ENCODE data around the gene TMEM263.

DNA sequence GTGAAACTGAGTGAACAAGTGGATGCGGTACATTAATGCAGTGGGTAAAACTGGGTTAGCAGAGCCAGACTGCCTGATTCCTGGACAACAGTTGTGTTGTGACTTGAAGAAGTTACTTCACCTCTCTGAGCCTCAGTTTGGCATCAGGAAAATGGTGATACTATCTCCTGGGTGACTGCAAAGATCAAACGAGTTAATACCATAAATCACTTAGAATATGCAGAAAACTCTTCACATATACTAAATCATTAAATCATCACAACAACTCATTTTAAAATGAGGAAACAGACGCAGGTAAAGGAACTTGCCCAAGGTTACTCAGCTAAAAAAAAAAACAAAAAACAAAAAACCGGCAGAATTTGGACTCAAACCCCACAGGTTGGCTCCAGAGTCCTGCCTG is 30.4 kb downstream of the TMEM263 start:
- TF ChIP-seq CTCF (conservative IDR thresholded peaks at IDR 0.05; ENCODE audit: low read length): no peak
- no peak for TF ChIP-seq EZH2phosphoT487 (IDR thresholded peaks at IDR 0.05; ENCODE audit: borderline replicate concordance, low read depth, low read length)

Data from OCI-LY7 (cell line).